MM.1S (cell line): ENCODE results near the gene DPH6.

ENCODE experiments used
- CTCF ChIP-seq: fragments of 300-600 bp; sonication (generic); IDR thresholded peaks from 2 replicates; pipeline ENCODE4 v1.5.1; 2016; ENCODE audit warnings: antibody characterized with exemption, low read length, mixed read lengths
- EZH2 ChIP-seq: fragments of 300-600 bp; sonication (generic); optimal IDR thresholded peaks from 2 replicates; pipeline ENCODE3; 2017; ENCODE audit warnings: low read depth, mild to moderate bottlenecking, antibody characterized with exemption, low read length, mixed read lengths

GRCh38 chr15:35470441-35470840 is 75.5 kb downstream of the DPH6 start:
- TF ChIP-seq CTCF (no peak), EZH2 (no peak)
